ENCODE measurements around the gene AVEN.
A peak's percentile ranks its signal among the peaks of the same experiment; 100 is the strongest.

Gene AVEN

DNA sequence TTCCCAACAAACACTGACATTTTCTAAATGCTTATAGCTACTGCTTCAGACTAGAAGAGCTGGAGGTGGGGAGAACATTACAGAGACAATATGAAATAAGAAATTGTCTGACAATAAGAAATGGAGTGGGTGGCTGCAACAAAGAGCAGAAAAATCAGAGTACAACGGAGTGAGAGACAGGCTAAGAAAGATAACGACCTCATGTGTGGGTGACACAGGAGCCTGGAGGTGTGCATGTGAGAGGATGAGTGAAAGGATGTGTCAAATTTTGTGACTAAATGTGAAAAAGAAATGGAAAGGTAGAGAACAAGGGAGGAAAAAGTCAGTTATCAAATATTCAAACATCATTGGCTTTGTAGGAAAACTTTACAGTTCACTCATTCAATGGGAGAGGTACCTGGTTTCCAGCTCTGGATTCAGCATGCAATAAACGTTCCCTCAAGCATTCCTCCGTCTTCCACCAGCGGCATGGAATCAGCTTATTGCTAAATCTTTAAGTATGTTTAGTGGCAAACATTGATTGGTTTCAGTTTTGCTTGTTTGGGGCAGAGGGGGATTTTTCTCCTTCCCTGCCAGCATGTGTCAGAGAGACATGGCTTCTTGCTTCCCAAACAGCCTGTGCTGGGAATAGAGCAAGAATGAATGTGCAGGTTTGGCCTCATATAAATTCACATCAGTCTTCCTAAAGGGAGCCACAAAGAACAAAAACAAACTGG lies 174.5 kb downstream of the AVEN start:
- Histone ChIP-seq H3K36me3 (ENCODE audit: control insufficient read depth, insufficient read depth, low read length) (no peaks in the 10 kb centered on the region), H3K18ac (ENCODE audit: low read length) (no peak overlapping the region), H3K4me2 (ENCODE audit: low read length) (no peak overlapping the region), H3K4me1 (ENCODE audit: control insufficient read depth, low read depth, low read length) (no peaks in the 10 kb centered on the region), H3K9ac (ENCODE audit: low read length) (no peak overlapping the region), H3K23ac (ENCODE audit: low read length) (no peak overlapping the region), H3K27ac (ENCODE audit: low read depth, low read length) (no peak overlapping the region), H3K79me2 (ENCODE audit: control insufficient read depth, insufficient read depth, low read length) (no peaks in the 10 kb centered on the region), H4K8ac (ENCODE audit: low read depth, low read length) (no peak overlapping the region), H4K5ac (ENCODE audit: low read length) (no peak overlapping the region), H3K79me1 (ENCODE audit: low read length) (no peaks in the 10 kb centered on the region), H2BK5ac (ENCODE audit: low read length) (no peak overlapping the region), H2AK5ac (ENCODE audit: low read length) (no peak overlapping the region), H3K4me3 (ENCODE audit: low read length) (no peak overlapping the region), H2BK15ac (replicated peaks; ENCODE audit: low read depth) (no peak overlapping the region), H3K27me3 (ENCODE audit: insufficient read depth, low read length, poor library complexity) (no peaks in the 10 kb centered on the region), H3K56ac (ENCODE audit: low read length) (no peak overlapping the region), H2BK120ac (ENCODE audit: low read depth, low read length) (no peak overlapping the region), H3K4ac (ENCODE audit: low read depth, low read length) (no peak overlapping the region)
- WGBS (ENCODE audit: extremely low coverage, insufficient coverage, low lambda C conversion rate): no CpG with 5 or more reads among the region's 5 CpGs
- DNase-seq: no peak

DNA sequence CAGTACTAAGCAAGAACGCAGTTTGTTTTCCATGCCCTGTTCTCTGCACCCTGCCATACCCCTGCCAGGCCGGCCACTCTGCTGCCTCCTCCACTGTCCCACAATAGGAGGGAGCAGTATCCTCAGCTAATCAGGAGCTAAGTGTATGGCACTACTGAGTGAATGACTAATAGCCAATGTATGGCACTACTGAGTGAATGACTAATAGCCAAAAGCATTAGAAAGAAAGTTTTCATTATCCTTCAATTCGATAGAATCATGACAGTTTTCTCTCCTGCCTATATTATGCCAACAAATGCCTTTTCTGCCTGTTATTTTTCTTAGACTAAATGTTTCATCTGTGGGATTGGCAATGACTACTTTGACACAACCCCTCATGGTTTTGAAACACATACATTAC lies 178.2 kb downstream of the AVEN start:
- no peak overlapping the region for H2BK5ac ChIP-seq (ENCODE audit: low read length)
- H3K4ac ChIP-seq (ENCODE audit: low read depth, low read length): no peak overlapping the region
- H4K8ac ChIP-seq (ENCODE audit: low read depth, low read length): no peak overlapping the region
- WGBS (ENCODE audit: extremely low coverage, insufficient coverage, low lambda C conversion rate): no CpG with 5 or more reads among the region's 3 CpGs
- H3K79me2 ChIP-seq (ENCODE audit: control insufficient read depth, insufficient read depth, low read length): no peaks in the 10 kb centered on the region
- H3K56ac ChIP-seq (ENCODE audit: low read length): no peak overlapping the region
- H4K5ac ChIP-seq (ENCODE audit: low read length): no peak overlapping the region
- no peak overlapping the region for H2BK120ac ChIP-seq (ENCODE audit: low read depth, low read length)
- H3K4me3 ChIP-seq (ENCODE audit: low read length): no peak overlapping the region
- no peak overlapping the region for H2BK15ac ChIP-seq (replicated peaks; ENCODE audit: low read depth)
- DNase-seq: peak; percentile 43
- H3K18ac ChIP-seq (ENCODE audit: low read length): no peak overlapping the region
- H3K9ac ChIP-seq (ENCODE audit: low read length): no peak overlapping the region
- H3K27me3 ChIP-seq (ENCODE audit: insufficient read depth, low read length, poor library complexity): no peaks in the 10 kb centered on the region
- no peak overlapping the region for H2AK5ac ChIP-seq (ENCODE audit: low read length)
- no peak overlapping the region for H3K23ac ChIP-seq (ENCODE audit: low read length)
- no peak overlapping the region for H3K27ac ChIP-seq (ENCODE audit: low read depth, low read length)
- H3K36me3 ChIP-seq (ENCODE audit: control insufficient read depth, insufficient read depth, low read length): no peaks in the 10 kb centered on the region
- no peaks in the 10 kb centered on the region for H3K79me1 ChIP-seq (ENCODE audit: low read length)
- H3K4me2 ChIP-seq (ENCODE audit: low read length): no peak overlapping the region
- no peaks in the 10 kb centered on the region for H3K4me1 ChIP-seq (ENCODE audit: control insufficient read depth, low read depth, low read length)

DNA sequence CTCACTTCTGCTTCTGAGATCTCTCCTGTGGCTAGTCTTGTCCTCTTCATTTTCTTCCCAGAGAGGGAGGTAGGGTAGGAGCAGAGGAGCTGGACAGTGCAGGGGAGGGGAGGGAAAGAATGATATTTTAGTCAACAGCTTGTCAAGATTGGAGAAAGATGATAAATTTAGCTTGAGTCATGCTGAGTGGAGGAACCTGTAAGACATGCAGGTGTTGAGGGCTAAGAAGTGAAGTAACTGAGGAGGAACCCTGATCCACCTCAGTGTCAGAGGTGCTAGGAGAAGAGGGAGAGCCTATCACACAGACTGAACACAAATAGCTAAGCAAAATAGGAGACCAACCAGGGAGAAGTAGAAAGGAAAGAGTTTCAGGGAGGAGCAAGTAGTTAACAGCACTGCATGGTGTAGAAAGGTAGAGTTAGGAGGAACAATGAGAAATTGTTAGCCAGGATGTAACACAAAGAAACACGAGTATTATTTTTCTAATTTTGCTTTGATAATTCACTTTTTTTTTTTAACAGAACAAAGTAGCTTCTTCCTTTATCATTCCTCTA lies 178.9 kb downstream of the AVEN start:
- no peak overlapping the region for H3K27ac ChIP-seq (ENCODE audit: low read depth, low read length)
- H2BK15ac ChIP-seq (replicated peaks; ENCODE audit: low read depth): no peak overlapping the region
- H3K9ac ChIP-seq (ENCODE audit: low read length): no peak overlapping the region
- H3K18ac ChIP-seq (ENCODE audit: low read length): no peak overlapping the region
- no peaks in the 10 kb centered on the region for H3K4me1 ChIP-seq (ENCODE audit: control insufficient read depth, low read depth, low read length)
- no peaks in the 10 kb centered on the region for H3K79me2 ChIP-seq (ENCODE audit: control insufficient read depth, insufficient read depth, low read length)
- no peak overlapping the region for H4K5ac ChIP-seq (ENCODE audit: low read length)
- H2BK5ac ChIP-seq (ENCODE audit: low read length): no peak overlapping the region
- DNase-seq: no peak
- no peak overlapping the region for H2AK5ac ChIP-seq (ENCODE audit: low read length)
- no peak overlapping the region for H3K4me2 ChIP-seq (ENCODE audit: low read length)
- no peaks in the 10 kb centered on the region for H3K79me1 ChIP-seq (ENCODE audit: low read length)
- no peak overlapping the region for H3K23ac ChIP-seq (ENCODE audit: low read length)
- H2BK120ac ChIP-seq (ENCODE audit: low read depth, low read length): no peak overlapping the region
- no peaks in the 10 kb centered on the region for H3K27me3 ChIP-seq (ENCODE audit: insufficient read depth, low read length, poor library complexity)
- H3K4me3 ChIP-seq (ENCODE audit: low read length): no peak overlapping the region
- H3K36me3 ChIP-seq (ENCODE audit: control insufficient read depth, insufficient read depth, low read length): no peaks in the 10 kb centered on the region
- H4K8ac ChIP-seq (ENCODE audit: low read depth, low read length): no peak overlapping the region
- no CpG with 5 or more reads among the region's 1 CpG for WGBS (ENCODE audit: extremely low coverage, insufficient coverage, low lambda C conversion rate)
- H3K4ac ChIP-seq (ENCODE audit: low read depth, low read length): no peak overlapping the region
- no peak overlapping the region for H3K56ac ChIP-seq (ENCODE audit: low read length)

DNA sequence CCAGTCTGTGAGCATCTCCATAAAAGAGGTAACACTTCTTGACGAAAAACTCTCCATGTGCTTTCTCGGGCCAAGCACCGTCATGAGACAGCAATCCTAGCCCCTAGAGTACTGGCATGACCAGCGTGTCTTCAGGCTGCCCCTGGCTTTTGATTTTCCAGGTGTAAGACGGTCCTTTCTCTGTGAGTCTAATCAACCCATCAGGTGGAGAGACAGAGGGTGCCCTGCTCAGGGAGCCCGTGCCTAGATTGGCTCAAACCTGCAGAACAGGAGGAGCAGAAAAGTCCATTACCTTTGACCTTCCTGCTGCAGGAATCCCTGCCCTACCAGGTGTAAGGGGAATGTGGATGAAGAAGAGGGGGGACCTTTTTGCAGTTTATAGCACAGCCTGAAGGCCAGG lies 180.2 kb downstream of the AVEN start:
- no CpG with 5 or more reads among the region's 6 CpGs for WGBS (ENCODE audit: extremely low coverage, insufficient coverage, low lambda C conversion rate)
- Histone ChIP-seq H3K4me1 (ENCODE audit: control insufficient read depth, low read depth, low read length) (no peaks in the 10 kb centered on the region), H3K4me3 (ENCODE audit: low read length) (no peak overlapping the region), H3K79me1 (ENCODE audit: low read length) (no peaks in the 10 kb centered on the region), H3K79me2 (ENCODE audit: control insufficient read depth, insufficient read depth, low read length) (no peaks in the 10 kb centered on the region), H3K27me3 (ENCODE audit: insufficient read depth, low read length, poor library complexity) (no peaks in the 10 kb centered on the region), H2AK5ac (ENCODE audit: low read length) (no peak overlapping the region), H3K18ac (ENCODE audit: low read length) (no peak overlapping the region), H3K23ac (ENCODE audit: low read length) (no peak overlapping the region), H3K56ac (ENCODE audit: low read length) (no peak overlapping the region), H2BK15ac (replicated peaks; ENCODE audit: low read depth) (no peak overlapping the region), H4K8ac (ENCODE audit: low read depth, low read length) (no peak overlapping the region), H2BK5ac (ENCODE audit: low read length) (no peak overlapping the region), H3K9ac (ENCODE audit: low read length) (no peak overlapping the region), H4K5ac (ENCODE audit: low read length) (no peak overlapping the region), H3K4ac (ENCODE audit: low read depth, low read length) (no peak overlapping the region), H3K36me3 (ENCODE audit: control insufficient read depth, insufficient read depth, low read length) (no peaks in the 10 kb centered on the region), H3K4me2 (ENCODE audit: low read length) (no peak overlapping the region), H2BK120ac (ENCODE audit: low read depth, low read length) (no peak overlapping the region), H3K27ac (ENCODE audit: low read depth, low read length) (no peak overlapping the region)
- DNase-seq: no peak

DNA sequence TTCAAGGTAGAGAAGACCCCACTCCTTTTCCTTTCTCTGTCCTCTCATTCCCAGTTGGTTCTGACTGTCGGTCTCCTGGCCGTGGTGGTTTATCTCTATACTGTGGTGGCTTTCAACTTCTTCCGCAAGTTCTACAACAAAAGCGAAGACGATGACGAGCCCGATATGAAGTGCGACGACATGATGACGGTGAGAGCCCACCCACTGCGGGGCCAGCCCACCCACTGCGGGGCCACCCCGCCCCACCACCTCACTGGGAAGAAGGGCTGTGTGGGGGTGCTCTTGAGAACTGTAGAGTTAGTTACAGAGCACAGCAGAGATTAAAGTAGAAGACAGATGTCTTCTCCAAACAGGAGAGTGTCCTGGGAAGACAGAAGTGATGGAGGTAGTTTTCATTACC lies 181.3 kb downstream of the AVEN start:
- Histone ChIP-seq H3K27me3 (ENCODE audit: insufficient read depth, low read length, poor library complexity) (no peaks in the 10 kb centered on the region), H3K4me1 (ENCODE audit: control insufficient read depth, low read depth, low read length) (peaks cover under 1% of the 10 kb centered on the region), H2BK120ac (ENCODE audit: low read depth, low read length) (no peak overlapping the region), H3K18ac (ENCODE audit: low read length) (no peak overlapping the region), H4K5ac (ENCODE audit: low read length) (no peak overlapping the region), H2BK15ac (replicated peaks; ENCODE audit: low read depth) (no peak overlapping the region), H3K36me3 (ENCODE audit: control insufficient read depth, insufficient read depth, low read length) (no peaks in the 10 kb centered on the region), H3K4ac (ENCODE audit: low read depth, low read length) (no peak overlapping the region), H4K8ac (ENCODE audit: low read depth, low read length) (no peak overlapping the region), H3K4me2 (ENCODE audit: low read length) (no peak overlapping the region), H3K56ac (ENCODE audit: low read length) (no peak overlapping the region), H3K27ac (ENCODE audit: low read depth, low read length) (no peak overlapping the region), H2BK5ac (ENCODE audit: low read length) (no peak overlapping the region), H3K23ac (ENCODE audit: low read length) (no peak overlapping the region), H3K9ac (ENCODE audit: low read length) (no peak overlapping the region), H2AK5ac (ENCODE audit: low read length) (no peak overlapping the region), H3K79me1 (ENCODE audit: low read length) (no peaks in the 10 kb centered on the region), H3K4me3 (ENCODE audit: low read length) (no peak overlapping the region), H3K79me2 (ENCODE audit: control insufficient read depth, insufficient read depth, low read length) (no peaks in the 10 kb centered on the region)
- no peak for DNase-seq
- WGBS (ENCODE audit: extremely low coverage, insufficient coverage, low lambda C conversion rate): no CpG with 5 or more reads among the region's 13 CpGs

DNA sequence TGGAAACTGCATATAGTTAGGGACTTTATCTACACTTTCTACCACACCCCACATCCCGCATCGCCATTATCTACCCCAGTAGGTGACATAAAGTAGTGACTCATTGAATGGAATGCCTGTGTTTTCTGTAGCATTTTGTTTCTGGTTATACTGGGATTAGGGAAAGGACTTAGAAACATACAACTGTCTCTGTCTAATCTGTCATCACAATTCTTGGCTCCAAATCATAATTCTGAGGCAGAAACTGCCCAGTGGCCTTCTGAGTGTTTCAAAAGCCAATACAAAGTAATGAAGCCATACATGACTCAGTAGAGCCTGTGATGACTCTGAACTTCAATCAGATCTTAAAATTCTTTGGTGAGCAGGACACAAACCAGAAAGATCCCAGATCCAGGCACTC lies 186.4 kb downstream of the AVEN start:
- Histone ChIP-seq H2AK5ac (ENCODE audit: low read length) (no peak overlapping the region), H3K79me2 (ENCODE audit: control insufficient read depth, insufficient read depth, low read length) (no peaks in the 10 kb centered on the region), H2BK5ac (ENCODE audit: low read length) (no peak overlapping the region), H3K36me3 (ENCODE audit: control insufficient read depth, insufficient read depth, low read length) (no peaks in the 10 kb centered on the region), H3K4me1 (ENCODE audit: control insufficient read depth, low read depth, low read length) (peaks cover 4% of the 10 kb centered on the region), H3K27ac (ENCODE audit: low read depth, low read length) (no peak overlapping the region), H3K9ac (ENCODE audit: low read length) (no peak overlapping the region), H2BK15ac (replicated peaks; ENCODE audit: low read depth) (no peak overlapping the region), H4K8ac (ENCODE audit: low read depth, low read length) (no peak overlapping the region), H3K27me3 (ENCODE audit: insufficient read depth, low read length, poor library complexity) (no peaks in the 10 kb centered on the region), H3K4ac (ENCODE audit: low read depth, low read length) (no peak overlapping the region), H3K56ac (ENCODE audit: low read length) (no peak overlapping the region), H3K79me1 (ENCODE audit: low read length) (no peaks in the 10 kb centered on the region), H2BK120ac (ENCODE audit: low read depth, low read length) (no peak overlapping the region), H3K18ac (ENCODE audit: low read length) (no peak overlapping the region), H4K5ac (ENCODE audit: low read length) (no peak overlapping the region), H3K4me2 (ENCODE audit: low read length) (no peak overlapping the region), H3K23ac (ENCODE audit: low read length) (no peak overlapping the region), H3K4me3 (ENCODE audit: low read length) (no peak overlapping the region)
- peak; percentile 73 for DNase-seq
- no CpG with 5 or more reads among the region's 2 CpGs for WGBS (ENCODE audit: extremely low coverage, insufficient coverage, low lambda C conversion rate)

Data from mesendoderm (in vitro differentiated cells).